ENCODE results near the gene HSD11B1.

- no peak for TF ChIP-seq CTCF (IDR thresholded peaks at IDR 0.05)
- TF ChIP-seq POLR2A (IDR thresholded peaks at IDR 0.05) = no peak
Measured at GRCh38 chr1:209702832-209703231, 1.8 kb upstream of the HSD11B1 start.
